ENCODE data around the gene PCDHA6. TPM values are rescaled to one million over a fixed set of nuclear protein-coding genes. Genes with fewer than 3 reads are reported as not detected.
"Not testable (repeated sequence)": the region's sequence is repeated elsewhere in the genome, so short reads cannot be mapped to it uniquely, and the experiment has no call there.

Gene PCDHA6
- total and polyA plus RNA-seq, 4 donors: 0.36 to 0.64 (median 0.45) TPM; not detected in 1

GRCh38 chr5:140796072-140796717 lies 31.6 kb upstream of the PCDHA6 start:
- H3K9me3 ChIP-seq (ENCODE audit: control insufficient read depth, low read length): peaks cover 16% of the 10 kb centered on the region
- H3K27ac ChIP-seq (ENCODE audit: low read depth in 1 of 2, low read length in 2 of 2); H3K27me3 ChIP-seq (ENCODE audit: control insufficient read depth in 1 of 2, insufficient read depth in 2 of 2, low read length in 1 of 2); ATAC-seq (ENCODE audit: low FRiP score); intact Hi-C loops (cut with DNase I); H3K4me1 ChIP-seq (ENCODE audit: control insufficient read depth in 1 of 2, insufficient read depth in 2 of 2, low read length in 2 of 2); H3K36me3 ChIP-seq (ENCODE audit: control insufficient read depth in 1 of 2, insufficient read depth in 2 of 2, low read length in 1 of 2); DNase-seq; H3K4me3 ChIP-seq (ENCODE audit: low read length in 2 of 2): not testable (repeated sequence)
- 40 to 44% methylated on average over 71 to 72 of the region's 72 CpGs for WGBS, 2 donors

GRCh38 chr5:140796718-140797095 lies 31.1 kb upstream of the PCDHA6 start:
- Histone ChIP-seq H3K27me3 (ENCODE audit: control insufficient read depth in 1 of 2, insufficient read depth in 2 of 2, low read length in 1 of 2) (no peaks in the 10 kb centered on the region), H3K36me3 (ENCODE audit: control insufficient read depth in 1 of 2, insufficient read depth in 2 of 2, low read length in 1 of 2) (no peaks in the 10 kb centered on the region), H3K4me3 (ENCODE audit: low read length in 2 of 2) (no peak overlapping the region), H3K4me1 (ENCODE audit: control insufficient read depth in 1 of 2, insufficient read depth in 2 of 2, low read length in 2 of 2) (no peaks in the 10 kb centered on the region), H3K27ac (ENCODE audit: low read depth in 1 of 2, low read length in 2 of 2) (no peak overlapping the region), H3K9me3 (ENCODE audit: control insufficient read depth, low read length) (peaks cover 18% of the 10 kb centered on the region)
- intact Hi-C loops (cut with DNase I): no loop called here
- WGBS, 2 donors: 41 to 45% methylated on average over 39 of the region's 39 CpGs
- DNase-seq (peak in 1 of 2 donors; percentile 71), ATAC-seq (ENCODE audit: low FRiP score) (no peak)

- H3K27me3 ChIP-seq (ENCODE audit: control insufficient read depth in 1 of 2, insufficient read depth in 2 of 2, low read length in 1 of 2): no peaks in the 10 kb centered on the region
- peaks cover 24% of the 10 kb centered on the region for H3K9me3 ChIP-seq (ENCODE audit: control insufficient read depth, low read length)
- ATAC-seq (ENCODE audit: low FRiP score) (no peak), DNase-seq (no peak)
- no peak within 1 kb of the TSS for H3K27ac ChIP-seq (ENCODE audit: low read depth in 1 of 2, low read length in 2 of 2)
- 12 to 14% methylated on average over 29 of the region's 29 CpGs for WGBS, 2 donors
- intact Hi-C loops (cut with DNase I): loop anchor here in 1 of 2 donors (10.0 kb wide), 1 partner anchor 244 kb away; no protein-coding TSS in a partner anchor
- no peaks in the 10 kb centered on the region for H3K4me1 ChIP-seq (ENCODE audit: control insufficient read depth in 1 of 2, insufficient read depth in 2 of 2, low read length in 2 of 2)
- no peak within 1 kb of the TSS for H3K4me3 ChIP-seq (ENCODE audit: low read length in 2 of 2)
- no peaks in the 10 kb centered on the region for H3K36me3 ChIP-seq (ENCODE audit: control insufficient read depth in 1 of 2, insufficient read depth in 2 of 2, low read length in 1 of 2)
Observed at GRCh38 chr5:140800816-140801493, 26.8 kb upstream of the PCDHA6 start, which contains the start of gene PCDHA3. TSS of gene PCDHA3 (plus strand) at chr5:140801057.

- DNase-seq: no peak
- Histone ChIP-seq H3K9me3 (ENCODE audit: control insufficient read depth, low read length) (peaks cover 19% of the 10 kb centered on the region), H3K4me1 (ENCODE audit: control insufficient read depth in 1 of 2, insufficient read depth in 2 of 2, low read length in 2 of 2) (no peaks in the 10 kb centered on the region), H3K27me3 (ENCODE audit: control insufficient read depth in 1 of 2, insufficient read depth in 2 of 2, low read length in 1 of 2) (no peaks in the 10 kb centered on the region), H3K36me3 (ENCODE audit: control insufficient read depth in 1 of 2, insufficient read depth in 2 of 2, low read length in 1 of 2) (no peaks in the 10 kb centered on the region), H3K27ac (ENCODE audit: low read depth in 1 of 2, low read length in 2 of 2) (no peak overlapping the region), H3K4me3 (ENCODE audit: low read length in 2 of 2) (no peak overlapping the region)
- no peak for ATAC-seq (ENCODE audit: low FRiP score)
- intact Hi-C loops (cut with DNase I): loop anchor here in 1 of 2 donors (10.0 kb wide), 1 partner anchor 243 kb away; no protein-coding TSS in a partner anchor
- WGBS, 2 donors: 6 to 10% methylated on average over 16 of the region's 16 CpGs
Observed at GRCh38 chr5:140801494-140801841, 26.3 kb upstream of the PCDHA6 start.

- not testable (repeated sequence) for H3K27me3 ChIP-seq (ENCODE audit: control insufficient read depth in 1 of 2, insufficient read depth in 2 of 2, low read length in 1 of 2); ATAC-seq (ENCODE audit: low FRiP score); H3K27ac ChIP-seq (ENCODE audit: low read depth in 1 of 2, low read length in 2 of 2); H3K4me1 ChIP-seq (ENCODE audit: control insufficient read depth in 1 of 2, insufficient read depth in 2 of 2, low read length in 2 of 2); H3K36me3 ChIP-seq (ENCODE audit: control insufficient read depth in 1 of 2, insufficient read depth in 2 of 2, low read length in 1 of 2); H3K4me3 ChIP-seq (ENCODE audit: low read length in 2 of 2)
- DNase-seq: peak in 1 of 2 donors; percentile 69
- intact Hi-C loops (cut with DNase I): loop anchor here in 1 of 2 donors (10.0 kb wide), 1 partner anchor 242 kb away; no protein-coding TSS in a partner anchor
- H3K9me3 ChIP-seq (ENCODE audit: control insufficient read depth, low read length): peaks cover 13% of the 10 kb centered on the region
- 34 to 35% methylated on average over 45 of the region's 45 CpGs for WGBS, 2 donors
Observed at GRCh38 chr5:140802381-140802780, 25.4 kb upstream of the PCDHA6 start.

- WGBS, 2 donors: 34 to 40% methylated on average over 50 to 53 of the region's 53 CpGs
- Histone ChIP-seq H3K36me3 (ENCODE audit: control insufficient read depth in 1 of 2, insufficient read depth in 2 of 2, low read length in 1 of 2) (no peaks in the 10 kb centered on the region), H3K27ac (ENCODE audit: low read depth in 1 of 2, low read length in 2 of 2) (no peak overlapping the region), H3K9me3 (ENCODE audit: control insufficient read depth, low read length) (peaks cover 16% of the 10 kb centered on the region), H3K4me1 (ENCODE audit: control insufficient read depth in 1 of 2, insufficient read depth in 2 of 2, low read length in 2 of 2) (no peaks in the 10 kb centered on the region), H3K27me3 (ENCODE audit: control insufficient read depth in 1 of 2, insufficient read depth in 2 of 2, low read length in 1 of 2) (no peaks in the 10 kb centered on the region), H3K4me3 (ENCODE audit: low read length in 2 of 2) (no peak overlapping the region)
- intact Hi-C loops (cut with DNase I): loop anchor here in 1 of 2 donors (10.0 kb wide), 1 partner anchor 242 kb away; no protein-coding TSS in a partner anchor
- ATAC-seq (ENCODE audit: low FRiP score): peak; percentile 11
- DNase-seq: peak in 1 of 2 donors; percentile 76
Observed at GRCh38 chr5:140802781-140803271, 24.9 kb upstream of the PCDHA6 start.

- Histone ChIP-seq H3K27ac (ENCODE audit: low read depth in 1 of 2, low read length in 2 of 2) (no peak within 1 kb of the TSS), H3K9me3 (ENCODE audit: control insufficient read depth, low read length) (peaks cover 23% of the 10 kb centered on the region), H3K36me3 (ENCODE audit: control insufficient read depth in 1 of 2, insufficient read depth in 2 of 2, low read length in 1 of 2) (no peaks in the 10 kb centered on the region), H3K27me3 (ENCODE audit: control insufficient read depth in 1 of 2, insufficient read depth in 2 of 2, low read length in 1 of 2) (no peaks in the 10 kb centered on the region), H3K4me1 (ENCODE audit: control insufficient read depth in 1 of 2, insufficient read depth in 2 of 2, low read length in 2 of 2) (no peaks in the 10 kb centered on the region), H3K4me3 (ENCODE audit: low read length in 2 of 2) (peak within 1 kb of the TSS in 1 of 2 donors; percentile 17)
- DNase-seq: peak in 1 of 2 donors; percentile 77
- ATAC-seq (ENCODE audit: low FRiP score): no peak
- WGBS, 2 donors: 12 to 17% methylated on average over 33 to 39 of the region's 47 CpGs
- intact Hi-C loops (cut with DNase I): loop anchor here (2.0 to 10.0 kb wide), 2 partner anchors 234 to 238 kb away; no protein-coding TSS in a partner anchor
Observed at GRCh38 chr5:140806834-140807775, 20.7 kb upstream of the PCDHA6 start, which contains the start of gene PCDHA4. TSS of gene PCDHA4 (plus strand) at chr5:140807068.
